ENCODE measurements around the gene HRH1.

- TF ChIP-seq CTCF (IDR thresholded peaks at IDR 0.05) (no peak), EP300 (IDR thresholded peaks at IDR 0.05) (no peak), POLR2A (IDR thresholded peaks at IDR 0.05; ENCODE audit: low read depth) (no peak)
Measured at GRCh38 chr3:11185144-11185543, 30.9 kb downstream of the HRH1 start.

Measured in esophagus muscularis mucosa (tissue), 4 donors.